Hematopoietic multipotent progenitor cell treated with erythropoietin and hydrocortisone succinate and interleukin-3 and kit ligand, for 17 days (in vitro differentiated cells): ENCODE data around the gene SLC10A7.

ENCODE experiments used
- DNase-seq: peaks from one replicate; pipeline ENCODE4 v3.0.0-alpha.2; 2015; ENCODE audit warnings: low spot score

Gene SLC10A7

GRCh38 chr4:146494143-146494542 is 27.6 kb downstream of the SLC10A7 start:
- DNase-seq, result no peak

DNA sequence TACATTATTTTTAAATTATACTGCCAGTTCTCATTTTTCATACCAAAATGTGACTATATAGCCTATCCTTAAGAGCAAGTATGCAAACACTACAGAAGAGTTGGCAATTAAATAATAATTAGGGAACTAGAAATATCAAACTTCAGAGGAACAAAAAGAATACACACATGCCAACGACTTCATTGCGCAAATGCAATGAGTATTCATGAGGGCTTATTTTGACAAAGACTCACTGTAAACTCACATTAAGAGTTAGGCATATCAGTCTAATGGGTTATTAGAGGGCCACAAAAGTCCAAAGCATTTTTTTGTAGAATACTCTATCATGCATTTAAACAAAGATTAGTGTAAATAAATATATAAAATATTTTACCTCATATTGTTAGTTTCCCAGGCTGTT is 31.6 kb downstream of the SLC10A7 start:
- DNase-seq, result no peak

- DNase-seq, result no peak
Observed at GRCh38 chr4:146488495-146489174, 33.1 kb downstream of the SLC10A7 start.

DNA sequence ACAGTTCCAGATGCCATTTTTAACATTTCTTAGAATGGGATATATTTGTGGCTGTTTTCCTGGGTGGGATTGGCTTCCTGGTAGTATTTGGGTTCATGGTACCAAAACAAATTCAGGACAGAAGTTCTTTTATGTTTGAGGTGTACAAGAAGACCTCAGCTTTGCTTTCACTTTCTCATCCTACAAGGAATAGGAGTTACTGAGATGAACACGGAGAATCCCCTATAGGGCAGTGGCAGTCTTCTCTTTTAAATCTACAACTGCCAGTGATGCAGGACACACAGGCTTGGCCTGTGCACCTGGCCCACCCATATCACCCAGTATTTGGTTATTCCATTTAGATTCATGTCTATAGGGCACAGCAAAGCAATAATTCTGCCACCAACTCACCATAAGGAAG is 35.2 kb downstream of the SLC10A7 start:
- no peak for DNase-seq

GRCh38 chr4:146485968-146486367 is 35.8 kb downstream of the SLC10A7 start:
- no peak for DNase-seq

DNA sequence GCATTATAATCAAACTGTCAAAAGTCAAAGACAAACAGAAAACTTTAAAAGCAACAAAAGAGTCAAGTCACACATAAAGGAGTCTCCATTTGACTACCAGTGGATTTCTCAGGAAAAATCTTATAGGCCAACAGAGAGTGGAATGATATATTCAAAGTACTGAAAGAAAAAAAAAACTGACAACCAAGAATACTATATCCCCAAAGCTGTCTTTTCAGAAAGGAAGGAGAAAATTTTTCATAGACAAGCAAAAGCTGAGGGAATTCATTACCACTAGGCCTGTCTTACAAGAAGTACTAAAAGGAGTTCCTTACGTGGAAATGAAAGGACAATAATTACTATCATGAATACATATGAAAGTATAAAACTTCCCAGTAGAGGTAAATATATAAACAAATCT is 39.0 kb downstream of the SLC10A7 start:
- no peak for DNase-seq

- no peak for DNase-seq
Observed at GRCh38 chr4:146481246-146481645, 40.5 kb downstream of the SLC10A7 start.

DNA sequence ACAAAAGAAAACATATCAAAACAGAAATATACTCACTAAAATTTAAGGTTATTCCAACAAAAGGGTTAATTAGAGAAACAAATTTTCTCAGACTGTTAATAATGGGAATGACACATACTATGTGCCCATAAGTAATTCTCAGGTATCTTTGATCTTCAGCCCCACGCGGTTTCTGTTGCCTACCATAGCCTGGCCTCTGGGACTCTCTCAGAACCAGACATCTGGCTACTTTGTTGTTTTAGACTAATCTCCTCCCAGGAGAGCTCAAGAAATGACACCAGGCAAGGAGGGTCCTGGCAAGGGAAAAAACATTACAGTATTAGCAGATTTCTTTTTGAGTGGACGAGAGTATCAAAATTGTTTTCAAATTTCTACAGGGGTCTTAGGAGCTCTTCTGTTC is 43.7 kb downstream of the SLC10A7 start:
- DNase-seq, result no peak

DNA sequence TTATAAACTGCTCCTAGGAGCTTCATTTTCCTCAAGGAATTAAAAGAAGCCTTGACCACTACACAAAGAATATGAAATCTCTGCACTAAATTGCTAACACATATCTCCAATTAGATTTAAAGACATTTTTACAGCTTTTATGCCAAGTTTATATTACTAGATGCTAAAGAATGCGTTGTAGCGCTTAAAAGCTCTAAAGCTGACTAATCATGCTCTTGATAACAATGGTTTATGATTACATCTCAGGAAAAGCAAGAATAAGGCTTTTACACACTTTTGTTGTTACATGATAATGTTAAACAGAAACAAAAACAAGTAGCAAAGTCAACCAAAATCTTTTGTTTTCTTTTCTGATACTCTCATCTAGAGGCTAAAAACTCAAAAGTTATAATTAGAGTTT is 44.7 kb downstream of the SLC10A7 start:
- DNase-seq, result no peak

GRCh38 chr4:146472404-146472803 is 49.3 kb downstream of the SLC10A7 start:
- no peak for DNase-seq

- DNase-seq, result no peak
Observed at GRCh38 chr4:146470604-146471003, 51.1 kb downstream of the SLC10A7 start.

- DNase-seq, result no peak
Observed at GRCh38 chr4:146469022-146469421, 52.7 kb downstream of the SLC10A7 start.

GRCh38 chr4:146465628-146466027 is 56.1 kb downstream of the SLC10A7 start:
- no peak for DNase-seq

GRCh38 chr4:146462251-146462650 is 59.5 kb downstream of the SLC10A7 start:
- DNase-seq, result no peak

GRCh38 chr4:146458594-146458993 is 63.1 kb downstream of the SLC10A7 start:
- DNase-seq, result no peak

DNA sequence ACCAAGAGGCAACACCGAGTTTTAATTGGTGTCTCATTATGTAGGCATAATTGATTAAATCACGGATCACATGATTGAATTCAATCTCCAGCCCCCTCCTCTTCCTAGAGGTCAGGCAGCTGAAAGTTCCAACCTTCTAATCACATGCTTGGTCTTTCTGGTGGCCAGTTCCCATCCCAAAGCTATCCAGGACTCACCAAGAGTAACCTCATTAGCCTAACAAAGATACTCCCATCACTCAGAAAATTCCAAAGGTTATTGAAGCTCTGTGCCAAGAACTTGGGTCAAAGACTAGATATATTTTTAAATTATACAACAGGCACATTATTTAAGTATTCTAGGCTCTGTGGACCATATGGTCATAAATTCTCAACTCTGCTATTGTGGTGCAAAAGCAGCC is 65.1 kb downstream of the SLC10A7 start:
- DNase-seq, result no peak

DNA sequence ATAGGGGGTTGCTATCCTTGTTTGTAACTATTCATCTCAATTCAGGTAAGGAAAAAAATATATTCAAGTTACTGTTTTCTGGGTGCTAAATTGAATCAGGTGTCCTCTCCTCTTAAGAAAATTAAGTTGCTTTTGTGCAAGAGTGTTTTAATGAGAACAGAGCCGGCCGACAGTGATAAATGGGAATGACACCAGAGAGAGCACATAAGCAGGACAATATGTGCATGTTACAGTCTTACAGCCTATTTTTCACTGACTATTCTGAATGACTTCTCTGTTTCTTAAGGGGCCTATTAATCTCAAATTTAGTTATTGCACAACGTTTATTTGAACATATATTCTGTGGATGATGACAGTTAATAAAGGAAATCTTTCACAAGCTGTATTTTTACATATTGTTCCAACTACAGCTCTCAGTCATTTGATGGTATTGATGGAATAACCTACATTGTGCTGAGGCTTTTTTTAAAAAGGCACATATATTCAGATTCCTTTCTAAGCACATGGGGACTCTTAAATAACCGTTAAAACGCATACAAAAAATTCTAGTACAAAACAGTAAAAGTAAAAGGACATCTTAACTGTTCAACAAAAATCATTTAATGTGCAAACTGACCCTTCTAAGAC is 68.4 kb downstream of the SLC10A7 start:
- DNase-seq, result no peak

DNA sequence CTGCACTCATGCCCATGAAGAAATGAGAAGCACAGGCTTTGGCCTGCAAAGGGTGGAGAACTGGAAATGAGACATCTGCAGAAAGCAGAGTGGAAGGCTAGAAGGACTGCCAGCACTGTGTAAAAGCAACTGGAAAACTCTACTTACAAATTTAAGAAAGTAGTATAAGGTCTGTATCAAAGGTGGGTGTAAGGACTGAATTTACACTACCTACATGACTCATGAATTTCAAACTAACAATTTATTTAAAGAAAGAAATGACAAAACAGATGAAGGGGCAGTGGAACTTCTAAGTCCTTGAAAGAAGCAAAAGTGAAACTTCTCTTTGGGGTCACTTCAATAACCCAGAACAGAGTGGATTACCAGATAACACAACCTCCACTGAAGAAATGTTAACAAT is 71.2 kb downstream of the SLC10A7 start:
- no peak for DNase-seq

- DNase-seq, result no peak
Observed at GRCh38 chr4:146446555-146446954, 75.2 kb downstream of the SLC10A7 start.

DNA sequence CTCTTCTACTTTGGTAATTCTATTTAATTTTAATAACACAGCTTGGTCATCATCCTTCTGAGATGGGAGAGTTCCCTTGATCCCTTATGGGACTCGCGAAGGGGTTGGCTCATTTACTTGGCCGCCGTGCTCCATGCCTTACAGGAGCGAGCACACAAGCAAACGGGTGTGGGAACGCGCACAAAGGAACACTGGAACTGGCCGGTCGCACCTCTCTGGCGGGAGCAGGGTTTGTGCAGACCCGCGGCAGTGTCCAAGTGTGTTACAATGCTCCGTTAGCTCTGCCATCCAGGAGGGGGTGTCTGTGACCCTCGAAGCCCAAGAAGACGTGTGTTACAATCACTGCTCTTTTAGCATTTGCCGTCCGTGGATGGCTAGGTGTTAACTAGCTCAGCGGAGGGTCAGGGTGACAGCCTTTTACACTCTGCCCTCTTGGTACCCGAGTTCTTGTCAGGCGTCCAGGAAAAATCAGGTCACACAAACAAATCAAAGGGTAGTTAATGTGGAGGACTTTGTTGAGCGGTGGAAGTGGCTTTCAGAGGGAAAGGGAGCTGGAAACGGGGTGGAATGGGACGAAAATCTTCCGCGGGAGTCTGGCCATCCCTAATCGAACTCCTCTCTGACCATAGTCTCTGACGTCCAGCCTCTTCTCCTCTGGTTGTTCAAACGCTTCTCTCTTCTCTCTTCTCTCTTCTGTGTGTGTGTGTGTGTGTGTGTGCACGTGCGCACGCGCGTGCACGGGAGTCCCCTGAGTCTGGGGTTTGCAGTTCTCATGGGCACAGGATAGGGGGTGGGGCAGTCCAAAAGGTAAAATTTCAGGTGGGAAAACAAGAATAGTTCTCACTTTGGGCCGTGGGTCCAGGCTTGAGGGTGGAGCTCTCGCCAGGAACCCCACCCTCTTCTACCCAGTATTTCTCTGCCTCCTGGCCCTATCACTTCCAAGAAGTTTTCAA is 76.3 kb downstream of the SLC10A7 start:
- DNase-seq, result no peak

DNA sequence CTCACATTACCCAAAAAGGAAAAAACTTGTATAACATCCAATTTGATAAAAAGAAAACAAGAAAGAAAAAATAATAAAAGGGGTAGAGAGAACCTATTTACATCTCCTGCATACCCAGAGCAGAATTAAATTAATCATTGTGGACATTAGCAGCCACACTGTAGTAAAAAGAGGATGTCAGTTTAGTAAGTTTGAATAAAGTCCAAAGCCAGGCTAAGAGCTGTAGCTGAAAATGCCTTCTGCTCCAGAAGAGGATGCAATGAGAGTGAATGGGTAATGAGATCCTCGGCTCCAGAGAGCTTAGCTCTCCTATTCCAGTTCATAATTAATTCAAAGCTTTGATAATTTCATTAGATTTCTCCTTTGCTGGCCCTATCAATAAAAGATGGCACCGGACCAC is 78.2 kb downstream of the SLC10A7 start:
- DNase-seq, result no peak

DNA sequence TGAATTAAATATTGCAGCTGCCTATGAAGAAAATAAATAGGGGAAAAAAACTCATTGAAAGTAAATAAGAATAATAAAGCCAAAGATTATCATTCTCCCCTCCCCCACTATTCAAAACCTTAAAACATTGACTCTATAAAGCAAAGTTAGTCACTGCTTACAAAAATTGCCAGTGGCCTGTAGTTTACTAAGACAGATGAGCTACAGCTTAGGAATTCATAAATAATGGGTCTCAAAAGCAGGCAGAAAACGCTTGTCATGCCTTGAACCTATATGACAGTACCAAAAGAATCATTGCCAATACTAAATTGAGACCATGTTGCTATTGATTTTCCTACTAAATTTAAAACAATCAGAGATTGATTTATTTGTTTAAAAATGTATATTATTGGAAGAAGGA is 78.9 kb downstream of the SLC10A7 start:
- DNase-seq, result no peak

DNA sequence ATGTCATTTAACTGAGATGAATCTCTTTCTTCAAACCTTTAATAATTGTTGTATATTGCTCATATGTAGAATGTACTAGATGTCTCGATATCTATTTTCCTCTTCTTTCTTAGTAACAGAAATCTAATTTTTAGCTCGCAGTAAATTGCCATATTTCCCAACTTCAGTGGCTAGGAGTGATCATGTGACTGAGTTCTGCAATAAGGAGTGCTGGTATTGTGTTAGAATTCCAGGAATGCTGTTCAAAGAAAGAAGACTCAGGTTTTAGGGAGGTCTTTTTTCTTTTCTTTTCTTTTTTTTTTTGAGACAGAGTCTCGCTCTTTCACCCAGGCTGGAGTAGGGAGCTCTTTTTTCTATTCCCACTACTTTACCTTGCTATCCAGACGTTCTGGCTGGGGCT is 81.7 kb downstream of the SLC10A7 start:
- no peak for DNase-seq
